GM21381 (cell line): ENCODE data around the gene NME2.
A peak's percentile ranks its signal among the peaks of the same experiment; 100 is the strongest.
"Not testable (repeated sequence)": the region's sequence is repeated elsewhere in the genome, so short reads cannot be mapped to it uniquely, and the experiment has no call there.

Experiments used
- ATAC-seq: cut with Tn5 transposase; IDR thresholded peaks from one replicate; pipeline ENCODE4 v1.9.1; 2021; ENCODE audit warnings: mild to moderate bottlenecking, moderate library complexity; ENCODE audit not compliant: unreplicated experiment

The NME2 gene

DNA sequence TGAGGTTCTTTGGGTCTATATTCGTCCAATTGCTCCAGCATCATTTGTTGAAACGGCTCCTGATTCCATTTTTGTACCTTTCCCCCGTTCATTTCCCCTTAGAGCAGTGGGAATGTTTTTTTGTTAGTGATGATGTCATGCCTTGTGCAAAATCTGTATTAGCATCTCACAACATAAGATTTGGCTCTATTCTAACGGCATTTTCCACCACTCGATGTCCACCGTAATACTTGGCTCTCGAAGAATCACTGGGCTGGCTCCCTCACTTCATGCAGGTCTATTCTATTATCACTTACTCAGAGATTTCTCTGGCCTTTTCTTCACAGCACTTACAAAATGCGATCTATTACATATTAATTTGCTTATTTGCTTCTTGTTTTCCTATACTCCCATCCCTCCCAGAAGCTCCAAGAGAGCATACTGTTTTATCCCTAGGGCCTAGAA lies 13.4 kb upstream of the NME2 start:
- no peak for ATAC-seq

GRCh38 chr17:51153210-51154072 lies 12.8 kb upstream of the NME2 start, which contains the start of gene NME1:
NME1 (plus strand) TSS chr17:51153559; CDS start chr17:51155655, 2,096 bp downstream.
- peak; percentile 92 for ATAC-seq

- no peak for ATAC-seq
Measured at GRCh38 chr17:51154176-51154575, 12.0 kb upstream of the NME2 start.

DNA sequence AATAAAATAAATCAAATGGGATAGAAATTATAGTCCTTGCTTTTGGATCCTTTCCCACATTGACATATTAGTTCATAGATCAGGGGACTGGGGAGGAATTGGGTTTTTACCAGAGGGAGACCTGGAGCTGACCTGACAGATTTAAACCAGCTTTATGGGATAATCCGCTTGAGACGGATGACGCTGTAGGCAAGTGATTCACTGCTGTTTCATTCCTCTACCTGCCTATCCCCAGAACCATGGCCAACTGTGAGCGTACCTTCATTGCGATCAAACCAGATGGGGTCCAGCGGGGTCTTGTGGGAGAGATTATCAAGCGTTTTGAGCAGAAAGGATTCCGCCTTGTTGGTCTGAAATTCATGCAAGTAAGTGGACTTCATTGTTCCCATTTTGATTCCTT lies 10.8 kb upstream of the NME2 start:
- ATAC-seq, result no peak

- no peak for ATAC-seq
Measured at GRCh38 chr17:51159604-51160003, 6.6 kb upstream of the NME2 start.

DNA sequence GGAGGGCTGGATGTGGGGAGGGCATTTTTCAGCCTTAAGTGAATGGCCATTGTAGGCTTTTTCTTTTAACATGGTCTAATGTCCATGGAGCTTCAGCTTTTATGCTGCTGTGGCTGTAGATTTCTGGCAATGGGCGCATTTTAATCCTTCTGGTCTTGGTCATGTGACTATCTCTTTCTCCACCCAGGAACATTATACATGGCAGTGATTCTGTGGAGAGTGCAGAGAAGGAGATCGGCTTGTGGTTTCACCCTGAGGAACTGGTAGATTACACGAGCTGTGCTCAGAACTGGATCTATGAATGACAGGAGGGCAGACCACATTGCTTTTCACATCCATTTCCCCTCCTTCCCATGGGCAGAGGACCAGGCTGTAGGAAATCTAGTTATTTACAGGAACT lies 4.7 kb upstream of the NME2 start:
- ATAC-seq, result no peak

DNA sequence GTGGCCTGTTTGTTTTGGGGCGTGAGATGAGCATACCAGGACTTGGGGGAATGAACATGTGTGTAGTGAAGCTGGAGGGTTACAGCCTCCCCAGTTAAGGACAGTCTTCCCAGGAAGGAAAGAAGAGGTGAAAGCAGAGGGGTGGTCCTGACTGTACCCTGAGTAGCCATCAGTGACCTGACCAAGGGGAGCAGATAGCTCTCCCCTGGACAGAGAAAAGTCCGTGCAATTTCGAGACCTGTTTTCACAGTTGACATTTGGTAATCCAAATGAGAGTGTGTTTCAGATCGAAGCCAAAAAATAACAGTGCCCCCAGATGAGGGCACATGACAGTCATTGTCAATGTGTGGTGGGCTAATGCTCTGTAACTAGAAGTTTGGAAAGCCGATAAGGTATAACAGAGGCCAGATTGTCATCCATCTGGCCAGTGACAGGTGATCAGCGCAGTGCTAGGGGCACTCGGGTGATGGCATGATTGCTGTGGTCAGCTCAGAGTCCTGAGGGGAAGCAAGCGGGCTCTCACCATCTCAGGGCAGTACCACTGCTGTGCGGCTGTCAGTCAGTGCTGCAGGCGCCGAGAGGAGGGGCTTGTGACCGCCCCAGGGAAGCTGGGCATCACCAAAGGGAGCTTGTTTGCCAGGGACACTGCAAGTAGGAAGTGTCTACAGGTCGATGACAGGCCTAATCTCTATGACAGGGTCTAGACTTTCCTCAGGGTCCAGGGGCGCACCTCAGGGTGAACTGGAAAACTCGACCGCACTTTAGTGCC lies 1.1 kb upstream of the NME2 start:
- ATAC-seq, result no peak

DNA sequence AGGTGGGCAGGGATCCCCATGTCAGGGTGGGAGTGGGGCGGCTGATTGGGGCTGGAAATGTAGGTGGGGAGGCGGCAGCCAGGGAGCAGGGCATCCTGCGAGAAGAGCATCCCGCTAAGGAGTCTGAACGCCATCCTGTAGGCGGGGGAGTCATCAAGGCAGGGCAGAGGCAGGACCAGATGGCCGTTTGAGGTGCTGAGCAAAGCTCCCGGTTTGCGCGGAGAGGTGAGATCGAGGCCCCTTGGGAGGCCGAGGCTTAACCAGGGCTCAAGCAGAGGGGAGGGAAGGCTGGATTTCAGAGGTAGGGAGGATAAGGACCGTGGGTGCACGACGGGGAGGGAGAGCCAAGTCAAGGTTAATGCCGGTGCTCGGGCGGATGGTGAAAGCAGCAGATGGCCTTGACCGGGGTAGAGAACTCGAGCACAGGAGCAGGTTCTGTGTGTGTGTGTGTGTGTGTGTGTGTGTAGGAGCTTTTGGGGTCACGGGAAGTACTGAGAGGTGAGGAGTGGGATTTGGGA lies 472 bp upstream of the NME2 start:
- ATAC-seq, result no peak

GRCh38 chr17:51166987-51167931 lies 1.0 kb downstream of the NME2 start:
- ATAC-seq, result peak; percentile 44

DNA sequence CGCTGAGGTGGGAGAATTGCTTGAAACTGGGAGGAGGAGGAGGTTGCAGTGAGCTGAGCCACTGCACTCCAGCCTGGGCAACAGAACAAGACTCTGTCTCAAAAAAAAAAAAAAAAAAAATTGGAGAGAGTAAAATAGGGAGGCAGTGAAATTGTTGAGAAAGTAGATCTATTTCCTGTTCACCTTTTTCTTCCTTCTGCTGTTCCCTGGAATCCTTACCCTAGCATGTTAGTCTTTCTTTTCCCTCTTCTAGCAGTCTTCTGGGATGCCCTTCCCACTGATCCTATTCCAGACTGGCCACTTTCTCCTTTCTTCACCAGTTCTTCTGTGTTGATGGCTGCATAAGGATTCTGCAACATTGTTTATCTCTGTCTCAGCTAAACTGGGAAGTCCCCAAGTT lies 3.1 kb downstream of the NME2 start:
- no peak for ATAC-seq

GRCh38 chr17:51170736-51171135 lies 4.5 kb downstream of the NME2 start:
- ATAC-seq, result no peak

DNA sequence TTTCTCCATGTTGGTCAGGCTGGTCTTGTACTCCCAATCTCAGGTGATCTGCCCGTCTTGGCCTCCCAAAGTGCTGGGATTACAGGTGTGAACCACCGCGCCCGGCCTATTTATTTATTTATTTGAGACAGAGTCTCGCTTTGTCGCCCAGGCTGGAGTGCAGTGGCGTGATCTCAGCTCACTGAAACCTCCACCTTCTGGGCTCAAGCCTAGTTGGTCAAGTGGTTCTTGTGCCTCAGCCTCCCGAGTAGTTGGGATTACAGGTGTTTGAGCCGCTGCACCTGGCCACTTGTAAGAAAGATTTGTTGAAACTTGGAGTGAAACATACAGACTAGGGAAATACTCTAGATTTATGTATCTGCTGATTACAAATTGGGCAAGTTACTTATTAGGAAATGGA lies 5.8 kb downstream of the NME2 start:
- not testable (repeated sequence) for ATAC-seq

DNA sequence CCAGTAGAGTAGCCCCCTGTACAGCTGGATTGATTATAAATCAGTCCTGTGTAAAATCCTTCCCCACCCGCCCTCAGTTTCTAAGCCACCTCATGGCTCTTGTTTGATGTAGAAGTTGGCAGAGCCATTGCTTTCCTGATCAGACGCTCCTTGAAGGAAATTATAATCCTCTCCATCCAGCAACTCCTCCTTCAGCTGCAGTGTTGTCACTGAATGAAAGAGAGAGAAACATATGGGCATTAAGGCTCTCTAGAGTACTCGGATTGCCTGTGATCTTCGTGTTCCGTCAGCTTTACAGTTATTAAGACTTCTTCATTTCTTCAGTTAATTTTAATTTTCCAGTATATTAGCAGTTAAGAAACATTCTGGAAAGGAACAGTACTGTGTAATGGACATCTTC lies 14.3 kb downstream of the NME2 start:
- no peak for ATAC-seq

GRCh38 chr17:51184124-51184523 lies 17.9 kb downstream of the NME2 start:
- no peak for ATAC-seq

DNA sequence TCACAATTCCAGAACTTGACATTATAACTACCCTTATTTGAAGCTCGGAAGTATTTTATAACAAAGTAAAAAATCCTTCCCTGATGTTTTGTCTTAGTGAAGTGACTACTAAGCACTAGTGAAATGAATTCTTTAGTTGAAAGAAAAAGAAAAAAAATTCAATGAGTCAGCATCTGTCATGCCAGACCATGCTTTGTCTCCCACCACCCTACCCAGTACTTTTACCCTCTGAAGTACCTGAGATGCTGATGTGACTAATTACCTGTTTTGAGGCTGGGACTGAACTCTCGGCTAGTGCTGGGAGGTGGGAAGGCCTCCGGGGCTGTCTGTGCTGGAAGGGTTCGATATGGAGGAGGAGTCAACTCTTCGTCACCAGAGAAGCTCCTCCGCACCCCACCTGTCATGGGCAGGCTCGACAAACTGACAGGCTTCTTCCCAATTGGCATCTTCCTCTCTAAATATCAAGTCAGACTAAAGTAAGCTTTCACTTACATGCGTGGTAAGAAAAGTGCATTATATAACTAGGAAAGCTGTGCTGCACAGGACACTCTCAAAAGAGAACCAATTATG lies 19.6 kb downstream of the NME2 start:
- no peak for ATAC-seq

- ATAC-seq, result no peak
Measured at GRCh38 chr17:51188271-51188833, 22.1 kb downstream of the NME2 start.

- ATAC-seq, result no peak
Measured at GRCh38 chr17:51189162-51189561, 23.0 kb downstream of the NME2 start.

DNA sequence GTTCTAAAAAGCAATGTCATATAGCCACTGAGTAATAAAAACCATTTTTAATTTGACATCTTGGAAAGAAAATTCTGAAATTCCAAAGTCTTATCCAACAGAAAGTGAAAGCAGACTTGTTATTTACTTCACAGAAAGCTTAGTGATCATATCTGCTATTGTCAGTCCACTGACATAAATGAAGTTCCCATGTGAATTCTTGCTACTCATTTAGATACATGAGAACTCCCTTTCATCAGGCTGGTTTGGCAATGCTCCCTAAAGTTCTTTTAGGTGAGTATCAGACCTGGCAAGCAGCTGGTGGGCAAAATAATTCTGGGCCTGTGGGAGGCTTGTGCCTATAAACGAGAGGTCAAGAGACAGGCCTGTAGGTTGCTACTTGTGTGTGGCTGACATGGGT lies 23.4 kb downstream of the NME2 start:
- ATAC-seq, result no peak

GRCh38 chr17:51191895-51192294 lies 25.7 kb downstream of the NME2 start:
- no peak for ATAC-seq

GRCh38 chr17:51197754-51198153 lies 31.5 kb downstream of the NME2 start:
- no peak for ATAC-seq
